Hippocampal formation (tissue), 2 donors: ENCODE data around the gene PRKG1.
"Not testable (repeated sequence)": the region's sequence is repeated elsewhere in the genome, so short reads cannot be mapped to it uniquely, and the experiment has no call there.

Experiments
- DNase-seq, 2 donors: peaks; one replicate each; lab custom pipeline; 2025; lab: John Stamatoyannopoulos, UW

Gene PRKG1

DNA sequence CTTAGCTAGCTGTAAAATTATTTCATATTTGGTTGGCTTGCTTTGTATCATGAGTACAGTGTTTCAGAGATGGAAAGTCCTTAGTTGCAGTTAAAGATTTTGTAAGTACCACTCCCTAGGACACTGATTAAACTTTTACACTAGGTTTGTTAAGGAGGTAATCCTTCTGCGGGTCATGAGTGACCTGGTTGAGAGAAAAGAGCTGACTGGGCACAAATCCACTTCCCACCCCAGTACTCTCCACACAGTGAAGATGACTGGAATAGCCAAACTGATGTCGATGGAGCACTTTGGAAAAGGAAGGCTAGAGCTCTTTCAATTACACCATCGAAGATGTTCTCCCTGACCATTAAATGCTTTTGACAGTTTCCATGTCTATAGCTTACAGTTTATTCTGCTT lies 433.2 kb downstream of the PRKG1 start:
- no peak for DNase-seq

- no peak for DNase-seq
These were observed 433.9 kb downstream of the PRKG1 start for GRCh38 chr10:51508156-51508555.

- DNase-seq: no peak
These were observed 435.9 kb downstream of the PRKG1 start for GRCh38 chr10:51510231-51510630.

- DNase-seq: no peak
These were observed 447.3 kb downstream of the PRKG1 start for GRCh38 chr10:51521605-51522004.

- no peak for DNase-seq
These were observed 448.6 kb downstream of the PRKG1 start for GRCh38 chr10:51522858-51523257.

DNA sequence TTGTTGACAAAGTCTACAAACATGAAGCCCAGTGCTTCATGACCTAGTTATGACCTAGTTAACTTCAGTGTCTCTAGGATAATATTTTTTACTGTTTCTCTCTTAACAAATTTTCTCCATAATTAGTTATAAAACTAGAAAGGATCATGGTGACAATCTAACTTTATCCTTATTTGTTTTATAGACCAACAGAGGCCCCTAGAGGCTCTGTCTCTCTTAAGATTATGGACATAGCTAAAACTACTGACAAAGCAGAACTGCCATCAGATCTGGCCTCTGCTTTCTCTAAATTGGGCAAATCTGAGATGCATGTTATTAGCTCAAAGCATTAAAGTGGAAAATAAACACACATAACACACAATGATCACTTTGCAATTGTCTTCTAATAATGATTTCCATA lies 449.2 kb downstream of the PRKG1 start:
- no peak for DNase-seq

DNA sequence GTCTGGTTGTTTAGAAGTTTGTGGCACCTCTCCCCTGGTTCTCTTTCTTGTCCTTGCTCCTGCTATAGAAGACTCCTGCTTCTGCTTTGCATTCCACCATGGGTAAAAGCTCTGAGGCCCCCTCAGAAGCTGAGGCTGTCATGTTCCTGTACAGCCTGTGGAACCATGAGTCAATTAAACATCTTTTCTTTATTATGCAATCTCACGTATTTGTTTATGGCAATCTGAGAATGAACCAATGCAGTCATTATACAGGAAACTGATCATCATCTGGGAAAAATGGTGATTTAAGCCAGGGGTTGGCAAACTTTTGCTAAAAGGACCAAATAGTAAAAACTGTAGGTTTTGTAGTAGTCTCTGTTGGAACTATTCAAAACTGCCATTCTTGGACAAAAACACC lies 449.8 kb downstream of the PRKG1 start:
- no peak for DNase-seq

DNA sequence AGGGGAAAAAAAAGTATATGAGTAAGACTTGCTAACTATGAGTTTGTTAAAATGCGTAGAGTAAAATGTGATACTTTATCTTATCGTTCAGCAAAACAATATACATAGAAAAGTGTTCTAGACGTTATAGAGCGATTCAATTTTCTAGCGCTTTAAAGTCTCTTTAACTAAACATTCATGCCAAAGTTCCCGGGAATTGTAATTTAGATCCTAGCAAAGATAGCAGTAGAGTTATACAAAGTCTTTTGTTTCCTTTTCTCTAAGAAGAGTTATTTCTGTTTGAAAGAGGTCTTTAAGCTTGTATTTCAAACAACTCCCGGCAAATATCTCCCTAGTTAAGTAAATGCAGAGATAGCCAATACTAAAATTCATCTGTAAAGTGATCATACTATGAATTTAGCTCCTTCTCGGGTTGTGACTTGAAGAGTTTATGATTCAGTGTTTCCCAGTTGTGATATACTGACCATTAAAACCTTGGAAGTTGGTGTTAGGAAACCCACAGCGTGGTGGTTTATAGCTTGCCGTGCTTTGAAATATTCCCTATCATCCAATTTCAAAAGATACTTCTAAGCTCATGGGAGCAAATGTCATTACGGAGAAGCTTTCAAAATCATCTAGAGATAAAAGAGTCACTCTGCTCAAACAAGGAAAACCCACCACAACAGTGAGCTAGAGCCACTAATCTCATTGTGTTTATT lies 453.4 kb downstream of the PRKG1 start:
- no peak for DNase-seq

DNA sequence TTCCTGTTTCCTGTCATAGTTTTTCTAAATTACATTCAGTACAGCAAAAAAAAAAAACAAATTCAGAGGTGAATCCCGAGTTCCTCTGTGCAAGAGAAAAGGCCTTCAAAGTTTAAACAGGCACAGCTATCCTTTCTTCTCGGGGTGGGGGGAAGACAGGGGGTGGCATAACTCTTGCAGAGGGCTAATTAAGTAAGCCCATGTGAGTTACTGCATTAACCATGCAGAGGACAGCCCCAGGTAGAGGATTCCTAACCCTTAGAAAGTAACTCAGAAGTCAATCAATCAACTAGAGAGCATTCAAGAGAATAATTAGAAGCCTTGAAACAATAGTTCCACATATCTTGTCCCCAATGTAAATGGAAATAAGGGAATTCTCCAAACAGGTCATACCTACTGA lies 454.2 kb downstream of the PRKG1 start:
- no peak for DNase-seq

GRCh38 chr10:51530541-51530940 lies 456.3 kb downstream of the PRKG1 start:
- no peak for DNase-seq

- DNase-seq: no peak
These were observed 457.8 kb downstream of the PRKG1 start for GRCh38 chr10:51532044-51532443.

DNA sequence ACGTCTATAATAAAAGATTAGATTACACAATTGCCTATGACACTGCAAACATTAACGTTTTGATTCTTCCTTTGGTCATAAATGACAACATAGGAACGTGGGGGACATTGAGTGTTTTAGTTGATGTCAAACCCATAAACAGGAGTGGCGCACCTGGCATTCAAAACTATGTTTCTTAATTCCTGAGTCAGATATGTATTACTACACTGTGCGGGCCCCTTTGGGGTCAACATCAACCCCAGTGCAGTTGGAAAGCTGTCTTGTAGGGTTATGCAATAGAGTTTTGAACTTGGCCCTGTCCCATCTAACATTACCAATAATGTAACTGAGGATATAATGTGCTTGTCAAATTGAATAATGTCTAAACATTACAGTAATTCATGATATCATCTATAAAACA lies 468.6 kb downstream of the PRKG1 start:
- no peak for DNase-seq

GRCh38 chr10:51544933-51545332 lies 470.6 kb downstream of the PRKG1 start:
- no peak for DNase-seq

DNA sequence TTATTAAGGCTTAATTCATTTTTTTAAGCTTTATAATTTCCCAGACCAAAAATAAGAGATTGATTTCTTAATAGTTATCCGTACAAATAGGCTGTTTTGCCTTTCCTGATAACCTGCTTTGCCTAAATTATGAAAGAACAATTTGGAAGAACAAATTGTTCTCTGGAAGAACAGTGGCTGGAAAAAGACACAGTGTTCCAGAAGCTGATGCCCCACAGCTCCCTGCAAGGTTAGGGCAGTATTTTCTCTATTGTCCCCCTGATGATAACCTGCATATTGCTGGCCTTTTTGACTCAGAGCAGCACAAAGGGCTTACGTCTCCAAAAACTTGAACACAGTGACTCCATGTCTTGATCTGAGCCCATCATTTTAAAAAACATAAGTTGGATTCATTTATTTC lies 473.7 kb downstream of the PRKG1 start:
- DNase-seq: no peak

GRCh38 chr10:51552879-51553278 lies 478.6 kb downstream of the PRKG1 start:
- no peak for DNase-seq

GRCh38 chr10:51564896-51565510 lies 490.7 kb downstream of the PRKG1 start:
- DNase-seq: peak; percentile 1 to 16

DNA sequence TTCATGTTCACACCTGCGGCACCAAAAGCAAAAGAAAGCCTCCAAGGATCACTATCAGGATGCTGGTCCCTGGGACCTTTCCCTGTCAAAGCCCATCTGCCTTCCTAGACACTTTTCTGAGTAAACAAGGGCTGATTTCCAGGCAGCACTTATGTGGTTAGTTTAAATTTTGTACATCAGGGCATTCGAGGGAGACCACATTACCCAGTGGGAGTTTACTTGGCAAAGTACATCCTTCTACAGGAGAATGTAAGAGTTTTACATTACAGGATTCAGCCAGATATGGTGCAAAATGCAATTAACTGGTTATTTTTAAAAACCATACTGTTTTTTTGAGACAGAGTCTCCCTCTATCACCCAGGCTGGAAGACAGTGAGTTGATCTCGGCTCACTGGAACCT lies 493.0 kb downstream of the PRKG1 start:
- DNase-seq: no peak

GRCh38 chr10:51569467-51569866 lies 495.2 kb downstream of the PRKG1 start:
- DNase-seq: no peak

- no peak for DNase-seq
These were observed 500.2 kb downstream of the PRKG1 start for GRCh38 chr10:51574248-51575048.

- not testable (repeated sequence) for DNase-seq
These were observed 506.9 kb downstream of the PRKG1 start for GRCh38 chr10:51581196-51581595.

DNA sequence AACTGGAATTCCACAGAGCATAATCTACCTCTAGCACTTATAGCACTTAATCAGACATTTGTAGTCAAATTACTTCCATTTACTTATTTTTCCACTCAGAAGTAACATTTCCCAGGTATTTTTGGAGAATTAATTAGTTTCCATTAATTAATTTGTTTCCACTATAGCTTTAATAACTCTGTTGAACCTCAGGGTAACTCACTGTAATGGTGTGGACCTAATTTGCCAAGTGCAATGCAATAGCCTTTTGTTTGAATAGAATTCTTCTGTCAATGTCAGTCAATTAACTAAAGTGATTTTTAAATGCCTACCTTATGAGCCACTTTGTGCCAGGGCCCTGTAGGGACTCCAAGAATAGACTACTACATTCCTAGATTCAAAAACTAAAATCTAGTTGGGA lies 509.7 kb downstream of the PRKG1 start:
- no peak for DNase-seq

GRCh38 chr10:51585742-51586141 lies 511.5 kb downstream of the PRKG1 start:
- no peak for DNase-seq

GRCh38 chr10:51588984-51589383 lies 514.7 kb downstream of the PRKG1 start:
- DNase-seq: no peak
